Activated CD8-positive, alpha-beta memory T cell treated with anti-CD3 and anti-CD28 coated beads, Interleukin-2, amount 10 ng/mL, durations not matched to agents 7 days and 5 days (primary cell): Measurements from ENCODE around the gene RPL27A. TPM values are rescaled to one million over a fixed set of nuclear protein-coding genes. Genes with fewer than 3 reads are reported as not detected.

ENCODE experiments used
- ATAC-seq: fragments of 150-1000 bp; cut with Tn5 transposase; one replicate; pipeline ENCODE4 v1.10.0; 2021; ENCODE audit warnings: moderate library complexity
- CTCF ChIA-PET: fragments of 350-600 bp; sonication (Branson Sonifier 250); formaldehyde crosslinking; loops from one replicate; lab custom pipeline; 2021; ENCODE audit warnings: antibody characterized with exemption; lab: Charles Lee
- DNase-seq: peaks from one replicate; pipeline ENCODE4 v3.0.0-alpha.2; 2020
- H3K27ac Mint-ChIP-seq: one replicate; pipeline ENCODE4 v1.8.0; 2021; ENCODE audit warnings: mild to moderate bottlenecking, mixed read lengths
- H3K27me3 Mint-ChIP-seq: one replicate; pipeline ENCODE4 v1.8.0; 2021; ENCODE audit warnings: mixed read lengths
- H3K36me3 Mint-ChIP-seq: one replicate; pipeline ENCODE4 v1.8.0; 2021; ENCODE audit warnings: mild to moderate bottlenecking, mixed read lengths
- H3K4me1 Mint-ChIP-seq: one replicate; pipeline ENCODE4 v1.8.0; 2021; ENCODE audit warnings: mixed read lengths
- H3K4me3 Mint-ChIP-seq: one replicate; pipeline ENCODE4 v1.8.0; 2021; ENCODE audit warnings: mild to moderate bottlenecking, moderate library complexity, mixed read lengths
- H3K9me3 Mint-ChIP-seq: one replicate; pipeline ENCODE4 v1.8.0; 2022; ENCODE audit warnings: low read depth, mixed read lengths
- total RNA-seq, 2 experiments: library from RNA; stranded (reverse); gene quantifications; one replicate each; pipeline ENCODE4 v1.2.3, GENCODE V29; 2021

RPL27A gene
- total RNA-seq: 100 to 1,000 TPM; 715 to 800 TPM

- Mint-ChIP-seq H3K9me3 (no peaks in the 10 kb centered on the region), H3K36me3 (peaks cover 65% of the 10 kb centered on the region), H3K4me3 (peak within 1 kb of the TSS; percentile 95), H3K27ac (peak within 1 kb of the TSS; percentile 93), H3K27me3 (no peaks in the 10 kb centered on the region), H3K4me1 (peaks cover 53% of the 10 kb centered on the region)
- DNase-seq: peak; percentile 99
- peak; percentile 94 for ATAC-seq
- CTCF ChIA-PET: interaction anchor here (0.7 to 2.1 kb wide), 6 partner anchors 9 to 695 kb away, joined by 3 to 8 read pairs (median 3); partner anchors contain the start of gene EIF3F
Measured at GRCh38 chr11:8682303-8683114, at the start of gene RPL27A, which contains the start of gene TRIM66. TSS of gene RPL27A (plus strand) at chr11:8682792. CDS start at chr11:8682814, 22 bp downstream. TSS of gene TRIM66 (minus strand) at chr11:8682665. CDS start at chr11:8672274, 10,391 bp downstream.

GRCh38 chr11:8634498-8634897 lies 48.1 kb upstream of the RPL27A start:
- Mint-ChIP-seq H3K36me3 (peaks cover 46% of the 10 kb centered on the region), H3K27me3 (no peaks in the 10 kb centered on the region), H3K4me3 (no peak overlapping the region), H3K4me1 (no peaks in the 10 kb centered on the region), H3K9me3 (no peaks in the 10 kb centered on the region), H3K27ac (no peak overlapping the region)
- DNase-seq: no peak
- no peak for ATAC-seq
- CTCF ChIA-PET: no interaction called here

GRCh38 chr11:8636127-8636526 lies 46.5 kb upstream of the RPL27A start:
- Mint-ChIP-seq H3K27me3 (no peaks in the 10 kb centered on the region), H3K4me3 (no peak overlapping the region), H3K27ac (no peak overlapping the region), H3K36me3 (peaks cover 48% of the 10 kb centered on the region), H3K4me1 (peaks cover 1% of the 10 kb centered on the region), H3K9me3 (no peaks in the 10 kb centered on the region)
- CTCF ChIA-PET: no interaction called here
- ATAC-seq: no peak
- DNase-seq: no peak

GRCh38 chr11:8638300-8638699 lies 44.3 kb upstream of the RPL27A start:
- CTCF ChIA-PET: no interaction called here
- DNase-seq (no peak), ATAC-seq (no peak)
- Mint-ChIP-seq H3K4me3 (no peak overlapping the region), H3K27me3 (no peaks in the 10 kb centered on the region), H3K27ac (no peak overlapping the region), H3K36me3 (peaks cover 55% of the 10 kb centered on the region), H3K4me1 (peaks cover 13% of the 10 kb centered on the region), H3K9me3 (no peaks in the 10 kb centered on the region)

- no peak for DNase-seq
- Mint-ChIP-seq H3K27ac (no peak overlapping the region), H3K4me1 (peaks cover 13% of the 10 kb centered on the region), H3K4me3 (no peak overlapping the region), H3K9me3 (no peaks in the 10 kb centered on the region), H3K27me3 (no peaks in the 10 kb centered on the region), H3K36me3 (peaks cover 55% of the 10 kb centered on the region)
- no peak for ATAC-seq
- CTCF ChIA-PET: interaction anchor here (1.3 kb wide), 1 partner anchor 12 kb away, joined by 4 read pairs; no protein-coding TSS in a partner anchor
Measured at GRCh38 chr11:8639655-8640054, 42.9 kb upstream of the RPL27A start.

- no peak overlapping the region for H3K4me3 Mint-ChIP-seq
- peaks cover 48% of the 10 kb centered on the region for H3K36me3 Mint-ChIP-seq
- no peaks in the 10 kb centered on the region for H3K27me3 Mint-ChIP-seq
- CTCF ChIA-PET: interaction anchor here (1.3 kb wide), 1 partner anchor 13 kb away, joined by 4 read pairs; no protein-coding TSS in a partner anchor
- H3K9me3 Mint-ChIP-seq: no peaks in the 10 kb centered on the region
- ATAC-seq (no peak), DNase-seq (no peak)
- peaks cover 13% of the 10 kb centered on the region for H3K4me1 Mint-ChIP-seq
- H3K27ac Mint-ChIP-seq: no peak overlapping the region
Measured at GRCh38 chr11:8640267-8640906, 42.2 kb upstream of the RPL27A start.

GRCh38 chr11:8641332-8641731 lies 41.3 kb upstream of the RPL27A start:
- DNase-seq: no peak
- no peaks in the 10 kb centered on the region for H3K27me3 Mint-ChIP-seq
- peaks cover 13% of the 10 kb centered on the region for H3K4me1 Mint-ChIP-seq
- no peaks in the 10 kb centered on the region for H3K9me3 Mint-ChIP-seq
- no peak overlapping the region for H3K4me3 Mint-ChIP-seq
- CTCF ChIA-PET: no interaction called here
- peak overlapping the region; percentile 27 for H3K27ac Mint-ChIP-seq
- ATAC-seq: no peak
- peaks cover 41% of the 10 kb centered on the region for H3K36me3 Mint-ChIP-seq

- DNase-seq (no peak), ATAC-seq (no peak)
- Mint-ChIP-seq H3K36me3 (peaks cover 38% of the 10 kb centered on the region), H3K4me1 (peaks cover 14% of the 10 kb centered on the region), H3K27ac (no peak overlapping the region), H3K4me3 (no peak overlapping the region), H3K27me3 (no peaks in the 10 kb centered on the region), H3K9me3 (no peaks in the 10 kb centered on the region)
- CTCF ChIA-PET: no interaction called here
Measured at GRCh38 chr11:8642196-8642841, 40.3 kb upstream of the RPL27A start.

GRCh38 chr11:8646873-8647272 lies 35.7 kb upstream of the RPL27A start:
- ATAC-seq (no peak), DNase-seq (no peak)
- Mint-ChIP-seq H3K27me3 (no peaks in the 10 kb centered on the region), H3K9me3 (no peaks in the 10 kb centered on the region), H3K4me1 (peaks cover 12% of the 10 kb centered on the region), H3K27ac (no peak overlapping the region), H3K4me3 (no peak overlapping the region), H3K36me3 (peaks cover 27% of the 10 kb centered on the region)
- CTCF ChIA-PET: no interaction called here

- Mint-ChIP-seq H3K9me3 (no peaks in the 10 kb centered on the region), H3K27ac (no peak overlapping the region), H3K4me1 (peaks cover 15% of the 10 kb centered on the region), H3K36me3 (peaks cover 32% of the 10 kb centered on the region), H3K27me3 (no peaks in the 10 kb centered on the region), H3K4me3 (no peak overlapping the region)
- ATAC-seq (no peak), DNase-seq (no peak)
- CTCF ChIA-PET: no interaction called here
Measured at GRCh38 chr11:8649361-8649760, 33.2 kb upstream of the RPL27A start.

GRCh38 chr11:8650401-8650990 lies 32.1 kb upstream of the RPL27A start:
- peaks cover 33% of the 10 kb centered on the region for H3K36me3 Mint-ChIP-seq

GRCh38 chr11:8652140-8652539 lies 30.5 kb upstream of the RPL27A start:
- Mint-ChIP-seq H3K27ac (no peak overlapping the region), H3K36me3 (peaks cover 28% of the 10 kb centered on the region)
- CTCF ChIA-PET: no interaction called here

More at GRCh38 chr11:8650401-8650990, 32.1 kb upstream of the RPL27A start:
- CTCF ChIA-PET: no interaction called here
- H3K27me3 Mint-ChIP-seq: no peaks in the 10 kb centered on the region
- no peak overlapping the region for H3K27ac Mint-ChIP-seq
- peaks cover 18% of the 10 kb centered on the region for H3K4me1 Mint-ChIP-seq
- no peak for ATAC-seq
- no peaks in the 10 kb centered on the region for H3K9me3 Mint-ChIP-seq
- no peak for DNase-seq
- H3K4me3 Mint-ChIP-seq: no peak overlapping the region

GRCh38 chr11:8654503-8654902 lies 28.1 kb upstream of the RPL27A start:
- Mint-ChIP-seq H3K27ac (peak overlapping the region; percentile 54), H3K4me3 (no peak overlapping the region), H3K9me3 (no peaks in the 10 kb centered on the region), H3K27me3 (no peaks in the 10 kb centered on the region), H3K36me3 (peaks cover 18% of the 10 kb centered on the region), H3K4me1 (peaks cover 12% of the 10 kb centered on the region)
- DNase-seq: no peak
- ATAC-seq: peak; percentile 20
- CTCF ChIA-PET: no interaction called here

More at GRCh38 chr11:8652140-8652539, 30.5 kb upstream of the RPL27A start:
- ATAC-seq: no peak
- DNase-seq: no peak
- no peak overlapping the region for H3K4me3 Mint-ChIP-seq
- H3K9me3 Mint-ChIP-seq: no peaks in the 10 kb centered on the region
- no peaks in the 10 kb centered on the region for H3K27me3 Mint-ChIP-seq
- peaks cover 21% of the 10 kb centered on the region for H3K4me1 Mint-ChIP-seq
